ENCODE results near the gene TYRO3. TPM values are rescaled to one million over a fixed set of nuclear protein-coding genes. Genes with fewer than 3 reads are reported as not detected.
A peak's percentile ranks its signal among the peaks of the same experiment; 100 is the strongest.

Gene TYRO3
- total and polyA plus RNA-seq, 2 of the 13 experiments (the other 11 are each of a cell fraction or from before 2014, with no cell fraction given) = 24.0 to 43.6 TPM

DNA sequence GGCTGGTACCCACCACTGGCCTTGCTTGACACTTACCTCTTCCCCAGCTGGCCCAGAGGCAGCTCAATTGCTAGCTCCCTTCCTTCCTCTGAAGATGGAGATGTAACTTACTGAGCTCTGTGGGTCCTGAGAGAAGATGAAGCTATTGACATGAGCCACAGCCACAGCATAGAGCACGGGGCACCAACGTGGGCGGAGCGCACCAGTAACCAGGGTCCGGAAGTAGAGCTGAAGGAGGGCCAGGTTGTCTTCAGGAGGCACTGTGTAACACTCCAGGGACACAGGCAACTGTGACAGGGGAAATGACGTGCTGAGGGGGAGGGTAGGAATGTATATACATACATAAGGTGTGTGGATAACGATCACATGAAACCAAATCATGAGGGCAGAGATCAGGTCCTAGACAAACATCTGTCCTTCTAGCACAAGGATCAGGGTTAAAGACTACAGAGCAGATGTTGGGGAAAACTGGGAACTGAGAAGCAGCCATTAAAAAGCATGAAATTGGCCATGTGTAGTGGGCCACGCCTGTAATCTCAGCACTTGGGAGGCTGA lies 41.0 kb upstream of the TYRO3 start (continued):
- TF ChIP-seq ZFP37 (CRISPR knock-in tag; IDR thresholded peaks at IDR 0.05; ENCODE audit: borderline replicate concordance) (no peak), ZNF792 (CRISPR knock-in tag; IDR thresholded peaks at IDR 0.05) (no peak), TEAD3 (CRISPR knock-in tag; optimal IDR thresholded peaks at IDR 0.05; ENCODE audit: borderline replicate concordance) (peak; percentile 82), RFX3 (CRISPR knock-in tag; IDR thresholded peaks at IDR 0.05) (no peak), SKI (IDR thresholded peaks at IDR 0.05; ENCODE audit: partially characterized antibody) (no peak), ZSCAN20 (CRISPR knock-in tag; IDR thresholded peaks at IDR 0.05; ENCODE audit: borderline replicate concordance) (no peak), ATRX (CRISPR knock-in tag; IDR thresholded peaks at IDR 0.05; ENCODE audit: borderline replicate concordance) (no peak), ZFP62 (CRISPR knock-in tag; IDR thresholded peaks at IDR 0.05) (no peak), ZNF34 (CRISPR knock-in tag; IDR thresholded peaks at IDR 0.05; ENCODE audit: borderline replicate concordance) (no peak), ZNF614 (CRISPR knock-in tag; IDR thresholded peaks at IDR 0.05; ENCODE audit: borderline replicate concordance) (0 out of 2 replicates have a peak, but pooled peaks have one; percentile 22), GPN1 (CRISPR knock-in tag; IDR thresholded peaks at IDR 0.05; ENCODE audit: borderline replicate concordance) (no peak), HOXA3 (CRISPR knock-in tag; IDR thresholded peaks at IDR 0.05) (peak; percentile 21; the same call in 1 of the 2 replicates), ZNF546 (CRISPR knock-in tag; conservative IDR thresholded peaks at IDR 0.05) (no peak), RFXANK (CRISPR knock-in tag; IDR thresholded peaks at IDR 0.05) (no peak), HCFC1 (IDR thresholded peaks at IDR 0.05; ENCODE audit: low read depth, low read length) (no peak), THAP11 (CRISPR knock-in tag; IDR thresholded peaks at IDR 0.05) (no peak)
- TF ChIP-seq, protein P1, sequence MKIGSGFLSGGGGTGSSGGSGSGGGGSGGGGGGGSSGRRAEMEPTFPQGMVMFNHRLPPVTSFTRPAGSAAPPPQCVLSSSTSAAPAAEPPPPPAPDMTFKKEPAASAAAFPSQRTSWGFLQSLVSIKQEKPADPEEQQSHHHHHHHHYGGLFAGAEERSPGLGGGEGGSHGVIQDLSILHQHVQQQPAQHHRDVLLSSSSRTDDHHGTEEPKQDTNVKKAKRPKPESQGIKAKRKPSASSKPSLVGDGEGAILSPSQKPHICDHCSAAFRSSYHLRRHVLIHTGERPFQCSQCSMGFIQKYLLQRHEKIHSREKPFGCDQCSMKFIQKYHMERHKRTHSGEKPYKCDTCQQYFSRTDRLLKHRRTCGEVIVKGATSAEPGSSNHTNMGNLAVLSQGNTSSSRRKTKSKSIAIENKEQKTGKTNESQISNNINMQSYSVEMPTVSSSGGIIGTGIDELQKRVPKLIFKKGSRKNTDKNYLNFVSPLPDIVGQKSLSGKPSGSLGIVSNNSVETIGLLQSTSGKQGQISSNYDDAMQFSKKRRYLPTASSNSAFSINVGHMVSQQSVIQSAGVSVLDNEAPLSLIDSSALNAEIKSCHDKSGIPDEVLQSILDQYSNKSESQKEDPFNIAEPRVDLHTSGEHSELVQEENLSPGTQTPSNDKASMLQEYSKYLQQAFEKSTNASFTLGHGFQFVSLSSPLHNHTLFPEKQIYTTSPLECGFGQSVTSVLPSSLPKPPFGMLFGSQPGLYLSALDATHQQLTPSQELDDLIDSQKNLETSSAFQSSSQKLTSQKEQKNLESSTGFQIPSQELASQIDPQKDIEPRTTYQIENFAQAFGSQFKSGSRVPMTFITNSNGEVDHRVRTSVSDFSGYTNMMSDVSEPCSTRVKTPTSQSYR (CRISPR knock-in tag; IDR thresholded peaks at IDR 0.05; ENCODE audit: borderline replicate concordance) = peak; percentile 91
- TF ChIP-seq, protein P2, sequence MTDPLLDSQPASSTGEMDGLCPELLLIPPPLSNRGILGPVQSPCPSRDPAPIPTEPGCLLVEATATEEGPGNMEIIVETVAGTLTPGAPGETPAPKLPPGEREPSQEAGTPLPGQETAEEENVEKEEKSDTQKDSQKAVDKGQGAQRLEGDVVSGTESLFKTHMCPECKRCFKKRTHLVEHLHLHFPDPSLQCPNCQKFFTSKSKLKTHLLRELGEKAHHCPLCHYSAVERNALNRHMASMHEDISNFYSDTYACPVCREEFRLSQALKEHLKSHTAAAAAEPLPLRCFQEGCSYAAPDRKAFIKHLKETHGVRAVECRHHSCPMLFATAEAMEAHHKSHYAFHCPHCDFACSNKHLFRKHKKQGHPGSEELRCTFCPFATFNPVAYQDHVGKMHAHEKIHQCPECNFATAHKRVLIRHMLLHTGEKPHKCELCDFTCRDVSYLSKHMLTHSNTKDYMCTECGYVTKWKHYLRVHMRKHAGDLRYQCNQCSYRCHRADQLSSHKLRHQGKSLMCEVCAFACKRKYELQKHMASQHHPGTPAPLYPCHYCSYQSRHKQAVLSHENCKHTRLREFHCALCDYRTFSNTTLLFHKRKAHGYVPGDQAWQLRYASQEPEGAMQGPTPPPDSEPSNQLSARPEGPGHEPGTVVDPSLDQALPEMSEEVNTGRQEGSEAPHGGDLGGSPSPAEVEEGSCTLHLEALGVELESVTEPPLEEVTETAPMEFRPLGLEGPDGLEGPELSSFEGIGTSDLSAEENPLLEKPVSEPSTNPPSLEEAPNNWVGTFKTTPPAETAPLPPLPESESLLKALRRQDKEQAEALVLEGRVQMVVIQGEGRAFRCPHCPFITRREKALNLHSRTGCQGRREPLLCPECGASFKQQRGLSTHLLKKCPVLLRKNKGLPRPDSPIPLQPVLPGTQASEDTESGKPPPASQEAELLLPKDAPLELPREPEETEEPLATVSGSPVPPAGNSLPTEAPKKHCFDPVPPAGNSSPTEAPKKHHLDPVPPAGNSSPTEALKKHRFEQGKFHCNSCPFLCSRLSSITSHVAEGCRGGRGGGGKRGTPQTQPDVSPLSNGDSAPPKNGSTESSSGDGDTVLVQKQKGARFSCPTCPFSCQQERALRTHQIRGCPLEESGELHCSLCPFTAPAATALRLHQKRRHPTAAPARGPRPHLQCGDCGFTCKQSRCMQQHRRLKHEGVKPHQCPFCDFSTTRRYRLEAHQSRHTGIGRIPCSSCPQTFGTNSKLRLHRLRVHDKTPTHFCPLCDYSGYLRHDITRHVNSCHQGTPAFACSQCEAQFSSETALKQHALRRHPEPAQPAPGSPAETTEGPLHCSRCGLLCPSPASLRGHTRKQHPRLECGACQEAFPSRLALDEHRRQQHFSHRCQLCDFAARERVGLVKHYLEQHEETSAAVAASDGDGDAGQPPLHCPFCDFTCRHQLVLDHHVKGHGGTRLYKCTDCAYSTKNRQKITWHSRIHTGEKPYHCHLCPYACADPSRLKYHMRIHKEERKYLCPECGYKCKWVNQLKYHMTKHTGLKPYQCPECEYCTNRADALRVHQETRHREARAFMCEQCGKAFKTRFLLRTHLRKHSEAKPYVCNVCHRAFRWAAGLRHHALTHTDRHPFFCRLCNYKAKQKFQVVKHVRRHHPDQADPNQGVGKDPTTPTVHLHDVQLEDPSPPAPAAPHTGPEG (CRISPR knock-in tag; IDR thresholded peaks at IDR 0.05) = no peak
- TF ChIP-seq, protein P3, sequence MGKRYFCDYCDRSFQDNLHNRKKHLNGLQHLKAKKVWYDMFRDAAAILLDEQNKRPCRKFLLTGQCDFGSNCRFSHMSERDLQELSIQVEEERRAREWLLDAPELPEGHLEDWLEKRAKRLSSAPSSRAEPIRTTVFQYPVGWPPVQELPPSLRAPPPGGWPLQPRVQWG (CRISPR knock-in tag; IDR thresholded peaks at IDR 0.05; ENCODE audit: borderline replicate concordance, low read depth) = no peak
- TF ChIP-seq, protein P4, sequence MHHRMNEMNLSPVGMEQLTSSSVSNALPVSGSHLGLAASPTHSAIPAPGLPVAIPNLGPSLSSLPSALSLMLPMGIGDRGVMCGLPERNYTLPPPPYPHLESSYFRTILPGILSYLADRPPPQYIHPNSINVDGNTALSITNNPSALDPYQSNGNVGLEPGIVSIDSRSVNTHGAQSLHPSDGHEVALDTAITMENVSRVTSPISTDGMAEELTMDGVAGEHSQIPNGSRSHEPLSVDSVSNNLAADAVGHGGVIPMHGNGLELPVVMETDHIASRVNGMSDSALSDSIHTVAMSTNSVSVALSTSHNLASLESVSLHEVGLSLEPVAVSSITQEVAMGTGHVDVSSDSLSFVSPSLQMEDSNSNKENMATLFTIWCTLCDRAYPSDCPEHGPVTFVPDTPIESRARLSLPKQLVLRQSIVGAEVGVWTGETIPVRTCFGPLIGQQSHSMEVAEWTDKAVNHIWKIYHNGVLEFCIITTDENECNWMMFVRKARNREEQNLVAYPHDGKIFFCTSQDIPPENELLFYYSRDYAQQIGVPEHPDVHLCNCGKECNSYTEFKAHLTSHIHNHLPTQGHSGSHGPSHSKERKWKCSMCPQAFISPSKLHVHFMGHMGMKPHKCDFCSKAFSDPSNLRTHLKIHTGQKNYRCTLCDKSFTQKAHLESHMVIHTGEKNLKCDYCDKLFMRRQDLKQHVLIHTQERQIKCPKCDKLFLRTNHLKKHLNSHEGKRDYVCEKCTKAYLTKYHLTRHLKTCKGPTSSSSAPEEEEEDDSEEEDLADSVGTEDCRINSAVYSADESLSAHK (CRISPR knock-in tag; IDR thresholded peaks at IDR 0.05; ENCODE audit: borderline replicate concordance) = no peak

Measured in HepG2 (cell line).